ENCODE measurements around the gene FLOT2.
"Not testable (repeated sequence)": the region's sequence is repeated elsewhere in the genome, so short reads cannot be mapped to it uniquely, and the experiment has no call there.

FLOT2 gene

DNA sequence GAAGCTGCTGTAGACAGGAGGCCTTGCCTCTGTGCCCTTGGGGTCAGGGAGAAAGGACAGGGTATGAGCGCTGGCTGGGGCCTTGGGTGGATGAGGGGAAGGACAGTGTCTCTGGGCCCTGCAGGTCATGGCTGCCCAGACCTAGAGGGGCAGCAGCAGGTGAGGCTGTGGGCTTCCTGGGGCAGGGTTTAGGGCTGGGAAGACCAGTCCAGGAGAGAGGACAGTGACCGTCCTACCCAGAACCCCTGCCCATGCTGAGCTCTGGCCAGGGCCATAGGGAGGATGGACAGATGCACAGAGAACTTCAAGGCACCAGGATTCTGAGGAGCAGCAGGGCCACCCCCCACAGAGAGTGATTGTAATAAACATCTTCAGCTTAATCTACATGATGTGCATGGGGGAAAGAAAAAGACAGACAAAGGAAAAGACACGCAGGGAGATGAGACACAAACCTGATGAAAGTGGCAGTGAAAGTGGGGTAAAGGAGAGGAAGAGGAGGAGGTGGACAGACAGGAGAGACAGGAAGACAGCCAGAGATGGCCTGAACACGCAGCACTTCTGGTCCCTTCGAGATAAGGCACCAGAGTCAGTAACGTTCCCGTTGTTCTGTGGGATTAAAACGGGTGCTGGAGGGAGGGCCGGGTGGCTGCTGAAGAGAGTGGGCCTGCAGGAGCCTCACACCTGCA is 17.5 kb downstream of the FLOT2 start:
- TF ChIP-seq, protein P1, sequence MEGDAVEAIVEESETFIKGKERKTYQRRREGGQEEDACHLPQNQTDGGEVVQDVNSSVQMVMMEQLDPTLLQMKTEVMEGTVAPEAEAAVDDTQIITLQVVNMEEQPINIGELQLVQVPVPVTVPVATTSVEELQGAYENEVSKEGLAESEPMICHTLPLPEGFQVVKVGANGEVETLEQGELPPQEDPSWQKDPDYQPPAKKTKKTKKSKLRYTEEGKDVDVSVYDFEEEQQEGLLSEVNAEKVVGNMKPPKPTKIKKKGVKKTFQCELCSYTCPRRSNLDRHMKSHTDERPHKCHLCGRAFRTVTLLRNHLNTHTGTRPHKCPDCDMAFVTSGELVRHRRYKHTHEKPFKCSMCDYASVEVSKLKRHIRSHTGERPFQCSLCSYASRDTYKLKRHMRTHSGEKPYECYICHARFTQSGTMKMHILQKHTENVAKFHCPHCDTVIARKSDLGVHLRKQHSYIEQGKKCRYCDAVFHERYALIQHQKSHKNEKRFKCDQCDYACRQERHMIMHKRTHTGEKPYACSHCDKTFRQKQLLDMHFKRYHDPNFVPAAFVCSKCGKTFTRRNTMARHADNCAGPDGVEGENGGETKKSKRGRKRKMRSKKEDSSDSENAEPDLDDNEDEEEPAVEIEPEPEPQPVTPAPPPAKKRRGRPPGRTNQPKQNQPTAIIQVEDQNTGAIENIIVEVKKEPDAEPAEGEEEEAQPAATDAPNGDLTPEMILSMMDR (IDR thresholded peaks at IDR 0.05; ENCODE audit: borderline replicate concordance, insufficient read depth, low read depth, low read length): no peak
- H3K4me3 ChIP-seq (ENCODE audit: low read depth, low read length): no peak overlapping the region

DNA sequence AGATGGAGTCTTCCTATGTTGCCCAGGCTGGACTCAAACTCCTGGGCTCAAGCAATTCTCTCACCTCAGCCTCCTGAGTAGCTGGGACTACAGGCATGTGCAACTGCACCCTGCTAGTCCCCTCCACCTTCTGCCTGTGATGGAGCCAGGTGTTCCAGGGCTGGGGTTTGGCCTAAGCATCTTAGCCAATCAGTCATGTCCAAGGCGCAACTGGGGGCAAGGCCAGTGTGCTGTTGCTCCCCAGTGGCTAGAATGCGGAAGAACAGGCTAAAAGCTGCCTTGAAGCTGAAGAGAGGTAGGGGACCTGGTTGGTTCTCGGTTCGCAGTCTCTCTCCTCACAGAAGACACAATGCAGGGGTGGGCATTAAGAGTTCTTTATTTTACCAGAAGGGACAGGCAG is 18.6 kb downstream of the FLOT2 start:
- TF ChIP-seq, protein P1 (IDR thresholded peaks at IDR 0.05; ENCODE audit: borderline replicate concordance, insufficient read depth, low read depth, low read length): peak; percentile 66
- H3K4me3 ChIP-seq (ENCODE audit: low read depth, low read length): no peak overlapping the region

DNA sequence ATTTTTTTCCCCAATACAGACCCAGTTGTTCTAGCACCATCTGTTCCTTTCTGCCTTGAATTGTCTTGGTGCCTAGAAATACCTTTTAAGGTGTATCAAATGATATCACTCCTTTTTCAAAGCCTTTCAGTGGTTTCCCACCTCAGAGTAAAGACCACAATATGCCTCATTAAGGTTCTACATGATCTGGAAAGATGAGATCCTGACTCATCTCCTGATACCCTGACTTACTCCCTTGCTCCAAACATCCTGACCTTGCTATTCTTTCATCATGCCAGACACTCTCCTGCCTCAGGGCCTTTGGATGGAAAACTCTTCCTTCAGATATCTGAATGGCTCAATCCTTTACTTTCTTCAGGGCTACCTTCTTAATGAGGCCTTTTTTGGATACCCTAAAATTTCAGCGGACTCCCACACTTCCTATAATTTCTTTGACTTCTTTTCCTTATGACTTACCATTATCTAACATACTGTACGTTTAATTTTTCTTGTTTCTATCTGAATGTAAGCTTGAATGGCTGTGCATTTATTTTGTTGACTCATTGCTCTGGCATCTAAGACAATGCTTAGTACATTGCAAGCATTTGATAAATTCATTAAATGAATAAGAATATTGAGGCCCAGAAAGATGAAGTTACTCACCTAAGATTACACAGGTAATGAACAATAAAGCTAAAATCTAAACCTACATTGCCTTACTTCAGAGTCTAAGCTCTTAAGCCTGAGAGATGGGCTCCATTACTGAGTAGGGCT is 19.2 kb downstream of the FLOT2 start:
- TF ChIP-seq, protein P1 (IDR thresholded peaks at IDR 0.05; ENCODE audit: borderline replicate concordance, insufficient read depth, low read depth, low read length): no peak
- H3K4me3 ChIP-seq (ENCODE audit: low read depth, low read length): no peak overlapping the region

DNA sequence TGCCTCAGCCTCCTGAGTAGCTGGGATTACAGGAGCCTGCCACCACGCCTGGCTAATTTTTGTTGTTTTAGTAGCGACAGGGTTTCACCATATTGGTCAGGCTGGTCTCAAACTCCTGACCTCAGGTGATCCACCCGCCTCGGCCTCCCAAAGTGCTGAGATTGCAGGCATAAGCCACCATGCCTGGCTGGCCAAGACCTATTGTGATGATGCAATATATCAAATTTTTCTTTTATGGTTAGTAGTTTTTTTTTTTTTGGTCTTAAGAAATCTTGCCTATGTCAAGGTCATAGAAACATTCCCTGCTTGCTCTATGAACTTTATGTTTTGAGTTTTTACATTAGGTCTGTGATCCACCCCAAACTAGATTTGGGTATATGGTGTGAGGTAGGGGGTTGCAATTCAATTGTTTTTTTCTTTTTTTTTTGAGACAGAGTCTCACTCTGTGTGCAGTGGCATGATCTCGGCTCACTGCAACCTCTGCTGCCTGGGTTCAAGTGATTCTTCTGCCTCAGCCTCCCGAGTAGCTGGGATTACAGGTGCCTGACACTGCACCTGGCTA is 20.3 kb downstream of the FLOT2 start:
- not testable (repeated sequence) for H3K4me3 ChIP-seq (ENCODE audit: low read depth, low read length)

DNA sequence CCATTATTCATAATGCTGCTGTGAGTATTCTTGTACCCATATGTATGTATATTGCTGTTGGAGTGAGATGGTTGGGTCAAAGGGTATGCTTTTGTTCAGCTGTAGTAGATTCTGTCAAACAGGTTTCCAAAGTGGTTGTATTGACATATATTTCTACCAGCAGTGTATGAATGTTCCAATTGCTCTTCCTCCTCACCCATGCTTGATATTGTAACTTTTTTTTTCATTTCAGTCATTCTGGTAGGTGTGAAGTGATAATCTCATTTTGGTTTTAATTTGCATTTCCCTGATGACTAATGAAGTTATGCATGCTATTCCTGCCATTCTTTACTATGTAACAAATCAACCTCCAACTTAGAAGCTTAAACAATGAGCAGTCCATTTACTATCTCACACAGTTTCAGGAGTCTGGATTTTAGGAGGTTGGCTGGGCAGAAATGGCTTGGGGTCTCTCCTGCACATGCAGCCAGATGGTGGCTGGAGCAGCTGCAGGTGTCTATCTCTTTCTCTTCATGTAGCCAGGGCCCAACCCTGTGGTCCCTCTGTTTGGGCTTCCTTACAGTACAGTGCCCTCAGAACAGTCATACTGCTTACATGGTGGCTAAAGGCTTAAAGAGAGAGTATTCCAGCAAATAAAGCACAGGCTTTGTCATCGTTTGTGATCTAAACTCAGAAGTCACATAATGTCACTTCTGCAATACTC is 21.5 kb downstream of the FLOT2 start:
- no peak overlapping the region for H3K4me3 ChIP-seq (ENCODE audit: low read depth, low read length)
- TF ChIP-seq, protein P1 (IDR thresholded peaks at IDR 0.05; ENCODE audit: borderline replicate concordance, insufficient read depth, low read depth, low read length): no peak

DNA sequence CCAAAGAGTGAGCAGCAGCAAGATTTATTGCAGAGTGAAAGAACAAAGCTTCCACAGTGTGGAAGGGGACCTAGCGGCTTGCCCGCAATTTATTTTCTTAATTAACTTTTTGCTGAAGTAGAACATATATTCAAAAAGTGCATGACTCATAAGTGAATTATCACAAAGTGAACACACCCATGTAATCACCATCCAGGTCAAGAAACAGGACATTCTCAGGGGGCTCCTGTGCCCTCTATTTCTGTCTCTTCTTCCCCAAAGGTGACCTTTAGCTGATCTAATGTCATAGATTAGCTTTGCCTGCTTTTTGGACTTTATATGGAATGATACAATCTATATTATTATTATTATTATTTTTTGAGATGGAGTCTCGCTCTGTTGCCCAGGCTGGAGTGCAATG is 22.8 kb downstream of the FLOT2 start:
- no peak overlapping the region for H3K4me3 ChIP-seq (ENCODE audit: low read depth, low read length)

DNA sequence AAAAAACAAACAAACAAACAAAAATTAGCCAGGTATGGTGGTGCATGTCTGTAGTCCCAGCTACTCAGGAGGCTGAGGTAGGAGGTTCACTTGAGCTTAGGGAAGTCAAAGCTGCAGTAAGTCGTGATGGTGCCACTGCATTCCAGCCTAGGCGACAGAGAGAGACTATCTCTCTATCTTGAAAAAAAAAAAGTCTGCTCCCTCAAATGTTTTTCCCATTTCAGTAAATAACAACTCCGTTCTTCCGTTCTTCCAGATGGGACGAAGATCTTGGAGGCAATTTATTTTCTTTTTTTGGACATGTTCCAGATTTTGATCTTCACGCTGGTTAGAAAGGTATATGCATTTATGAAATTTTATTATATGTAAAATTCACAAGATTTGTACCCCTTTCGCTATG is 23.7 kb downstream of the FLOT2 start:
- TF ChIP-seq, protein P1 (IDR thresholded peaks at IDR 0.05; ENCODE audit: borderline replicate concordance, insufficient read depth, low read depth, low read length): no peak
- H3K4me3 ChIP-seq (ENCODE audit: low read depth, low read length): no peak overlapping the region

More for the DNA sequence above, 22.8 kb downstream of the FLOT2 start:
- TF ChIP-seq, protein P1 (IDR thresholded peaks at IDR 0.05; ENCODE audit: borderline replicate concordance, insufficient read depth, low read depth, low read length): no peak
